Measurements from ENCODE around the gene IL22RA1.
A peak's percentile ranks its signal among the peaks of the same experiment; 100 is the strongest.

IL22RA1 gene, protein sequence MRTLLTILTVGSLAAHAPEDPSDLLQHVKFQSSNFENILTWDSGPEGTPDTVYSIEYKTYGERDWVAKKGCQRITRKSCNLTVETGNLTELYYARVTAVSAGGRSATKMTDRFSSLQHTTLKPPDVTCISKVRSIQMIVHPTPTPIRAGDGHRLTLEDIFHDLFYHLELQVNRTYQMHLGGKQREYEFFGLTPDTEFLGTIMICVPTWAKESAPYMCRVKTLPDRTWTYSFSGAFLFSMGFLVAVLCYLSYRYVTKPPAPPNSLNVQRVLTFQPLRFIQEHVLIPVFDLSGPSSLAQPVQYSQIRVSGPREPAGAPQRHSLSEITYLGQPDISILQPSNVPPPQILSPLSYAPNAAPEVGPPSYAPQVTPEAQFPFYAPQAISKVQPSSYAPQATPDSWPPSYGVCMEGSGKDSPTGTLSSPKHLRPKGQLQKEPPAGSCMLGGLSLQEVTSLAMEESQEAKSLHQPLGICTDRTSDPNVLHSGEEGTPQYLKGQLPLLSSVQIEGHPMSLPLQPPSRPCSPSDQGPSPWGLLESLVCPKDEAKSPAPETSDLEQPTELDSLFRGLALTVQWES

GRCh38 chr1:24142546-24143534 lies at the start of gene IL22RA1:
IL22RA1 (minus strand) TSS chr1:24143140; CDS start chr1:24143082, 58 bp downstream.
- DNase-seq (ENCODE audit: low spot score) = peak; percentile 38

GRCh38 chr1:24191860-24192259 lies 48.9 kb upstream of the IL22RA1 start:
- DNase-seq (ENCODE audit: low spot score) = no peak

GRCh38 chr1:24190983-24191461 lies 48.1 kb upstream of the IL22RA1 start:
- no peak for DNase-seq (ENCODE audit: low spot score)

GRCh38 chr1:24189528-24189927 lies 46.6 kb upstream of the IL22RA1 start:
- no peak for DNase-seq (ENCODE audit: low spot score)

GRCh38 chr1:24186993-24187790 lies 44.3 kb upstream of the IL22RA1 start, which contains the start of gene IFNLR1:
IFNLR1 (minus strand) TSS chr1:24187289; CDS start chr1:24187248, 41 bp downstream.
- peak; percentile 69 for DNase-seq (ENCODE audit: low spot score)

DNA sequence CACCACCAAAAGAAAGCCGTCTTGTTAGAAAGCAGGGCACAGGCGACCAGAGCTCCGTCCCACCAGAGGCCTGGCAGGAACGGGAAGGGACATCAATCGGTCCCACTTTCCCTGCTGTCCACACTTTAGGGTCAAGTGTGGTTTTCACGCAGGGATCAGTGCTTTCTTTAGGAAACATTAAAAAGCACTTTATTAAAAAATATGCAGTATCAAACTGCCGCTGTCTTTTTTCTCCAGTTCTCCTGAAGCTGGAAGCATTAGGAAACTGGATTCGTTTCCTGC lies 43.7 kb upstream of the IL22RA1 start:
- DNase-seq (ENCODE audit: low spot score) = no peak

DNA sequence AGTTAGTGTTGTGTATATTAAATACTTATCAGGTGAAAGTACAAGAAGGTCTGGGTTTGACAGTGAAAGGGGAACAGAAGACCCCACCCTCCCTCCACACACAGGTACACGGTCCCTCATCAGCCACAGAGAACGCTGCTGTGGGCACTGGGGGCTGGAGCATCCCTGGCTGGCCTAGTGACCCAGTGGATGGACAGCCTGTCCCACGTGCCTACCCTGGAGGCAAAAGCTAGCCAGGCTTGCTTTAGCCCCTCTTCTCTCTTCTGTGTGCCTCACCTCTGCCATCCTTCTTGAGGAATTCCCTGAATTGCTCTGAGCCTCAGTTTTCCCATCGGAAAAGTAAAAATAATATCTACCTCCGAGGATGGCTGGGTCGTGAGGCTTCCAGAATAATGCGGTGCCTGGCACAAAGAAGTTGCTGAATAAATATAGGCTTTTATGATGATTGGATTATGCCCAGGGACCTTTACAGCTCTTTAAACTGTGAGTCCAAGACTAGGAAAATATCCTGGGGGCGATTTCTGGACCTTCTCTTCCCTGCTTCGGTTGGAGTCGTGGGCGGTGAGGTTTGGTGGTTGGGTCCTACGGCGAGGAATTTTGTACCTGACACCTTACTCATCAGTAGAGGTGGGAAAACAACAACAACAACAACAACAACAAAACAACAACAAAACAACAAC lies 43.2 kb upstream of the IL22RA1 start:
- no peak for DNase-seq (ENCODE audit: low spot score)

DNA sequence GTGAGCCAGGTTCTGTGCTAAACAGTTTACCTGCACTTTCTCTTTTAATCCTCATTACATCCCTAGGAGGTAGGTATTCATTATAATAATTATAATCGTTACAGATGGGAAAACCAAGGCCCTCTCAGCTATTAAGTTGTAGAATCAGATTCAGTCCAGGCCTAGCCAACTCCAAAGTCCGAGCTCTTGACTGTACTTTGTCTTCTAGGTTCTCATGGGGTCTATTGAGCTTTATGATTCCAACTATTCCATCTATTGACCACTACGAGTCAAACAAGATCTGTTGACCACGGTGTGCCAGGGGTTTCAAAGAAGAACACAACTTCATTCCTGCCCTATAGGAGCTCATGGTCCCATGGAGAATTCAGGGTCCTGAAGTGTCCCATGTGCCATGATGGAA lies 42.1 kb upstream of the IL22RA1 start:
- no peak for DNase-seq (ENCODE audit: low spot score)

GRCh38 chr1:24182061-24182460 lies 39.1 kb upstream of the IL22RA1 start:
- DNase-seq (ENCODE audit: low spot score) = no peak

- DNase-seq (ENCODE audit: low spot score) = no peak
Measured at GRCh38 chr1:24181619-24182018, 38.7 kb upstream of the IL22RA1 start.

DNA sequence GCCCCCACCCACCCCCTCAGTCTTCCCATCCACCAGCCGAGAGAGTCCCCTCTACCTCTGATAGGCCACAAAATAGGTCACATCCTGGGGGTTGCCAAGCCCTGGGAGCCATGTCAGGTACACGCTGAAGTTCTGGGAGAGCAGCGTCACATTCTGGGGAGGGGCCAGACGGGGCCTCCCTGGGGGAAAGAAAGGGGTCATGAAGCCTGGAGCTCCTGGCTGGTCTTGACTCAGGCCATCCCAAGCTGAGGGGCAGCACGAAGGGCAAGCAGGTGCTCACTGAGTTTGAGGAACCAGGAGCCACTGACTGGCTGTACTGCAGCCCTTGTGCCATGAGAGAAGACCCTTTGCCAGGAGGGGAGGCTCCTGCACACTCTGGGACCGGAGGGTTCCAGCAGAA lies 37.7 kb upstream of the IL22RA1 start:
- no peak for DNase-seq (ENCODE audit: low spot score)

DNA sequence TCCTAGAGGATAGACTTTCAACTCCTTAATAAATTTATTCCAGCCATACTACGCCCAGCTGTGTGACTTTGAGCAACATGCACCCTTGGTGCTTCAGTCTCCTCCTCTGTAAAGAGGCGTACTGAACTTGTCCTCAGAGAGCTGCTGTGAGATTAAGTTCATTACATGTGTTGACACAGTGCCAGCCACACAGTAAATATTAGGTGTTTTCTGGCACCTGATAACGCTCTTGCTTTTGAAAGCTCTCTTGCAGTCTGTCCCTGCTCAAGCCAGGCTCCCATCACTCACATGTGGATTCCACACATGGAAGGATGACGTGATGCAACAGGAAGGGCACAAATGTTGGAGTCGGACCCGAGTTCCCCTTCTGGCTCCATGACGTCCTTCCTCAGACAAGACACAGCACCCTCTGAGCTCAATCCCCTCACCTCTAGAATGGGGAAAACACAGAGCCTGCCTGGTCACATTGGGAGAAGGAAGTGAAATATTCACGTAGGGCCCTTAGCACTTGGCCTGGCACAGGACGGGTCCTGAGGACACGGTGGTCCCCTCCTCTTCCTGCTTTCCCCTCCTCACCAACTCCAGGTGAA lies 36.4 kb upstream of the IL22RA1 start:
- DNase-seq (ENCODE audit: low spot score) = no peak

DNA sequence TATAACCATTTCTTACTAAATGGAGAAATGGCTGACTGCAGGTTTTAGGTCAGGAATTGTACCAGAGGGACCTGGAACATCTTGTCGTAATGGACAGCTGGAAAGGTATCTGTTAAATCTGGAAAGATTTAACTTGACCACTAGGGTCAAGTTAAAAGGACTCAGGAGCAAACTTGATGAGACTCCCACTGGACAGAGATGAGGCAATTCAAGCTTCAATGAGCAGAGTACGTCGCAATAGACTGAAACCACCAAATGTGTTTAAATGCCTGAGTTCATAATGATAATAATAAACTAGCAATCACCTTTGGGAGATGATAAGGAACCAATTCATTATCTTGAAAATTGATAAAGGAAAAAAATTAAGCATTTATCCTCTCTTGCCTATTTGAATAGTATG lies 35.5 kb upstream of the IL22RA1 start:
- DNase-seq (ENCODE audit: low spot score) = no peak

DNA sequence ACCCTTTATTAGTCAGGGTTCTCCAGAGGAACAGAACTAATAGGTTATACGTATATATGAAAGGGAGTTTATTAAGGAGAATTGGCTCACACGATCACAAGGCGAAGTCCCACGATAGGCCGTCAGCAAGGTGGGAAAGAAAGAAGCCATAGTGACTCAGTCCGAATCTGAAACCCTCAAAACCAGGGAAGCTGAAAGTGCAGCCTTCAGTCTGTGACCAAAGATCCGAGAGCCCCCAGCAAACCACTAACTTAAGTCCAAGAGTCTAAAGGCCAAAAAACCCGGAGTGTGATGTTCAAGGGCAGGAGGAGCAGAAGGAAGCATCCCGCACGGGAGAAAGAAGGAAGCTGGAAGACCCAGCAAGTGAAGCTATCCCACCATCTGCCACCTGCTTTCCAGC lies 34.2 kb upstream of the IL22RA1 start:
- no peak for DNase-seq (ENCODE audit: low spot score)

DNA sequence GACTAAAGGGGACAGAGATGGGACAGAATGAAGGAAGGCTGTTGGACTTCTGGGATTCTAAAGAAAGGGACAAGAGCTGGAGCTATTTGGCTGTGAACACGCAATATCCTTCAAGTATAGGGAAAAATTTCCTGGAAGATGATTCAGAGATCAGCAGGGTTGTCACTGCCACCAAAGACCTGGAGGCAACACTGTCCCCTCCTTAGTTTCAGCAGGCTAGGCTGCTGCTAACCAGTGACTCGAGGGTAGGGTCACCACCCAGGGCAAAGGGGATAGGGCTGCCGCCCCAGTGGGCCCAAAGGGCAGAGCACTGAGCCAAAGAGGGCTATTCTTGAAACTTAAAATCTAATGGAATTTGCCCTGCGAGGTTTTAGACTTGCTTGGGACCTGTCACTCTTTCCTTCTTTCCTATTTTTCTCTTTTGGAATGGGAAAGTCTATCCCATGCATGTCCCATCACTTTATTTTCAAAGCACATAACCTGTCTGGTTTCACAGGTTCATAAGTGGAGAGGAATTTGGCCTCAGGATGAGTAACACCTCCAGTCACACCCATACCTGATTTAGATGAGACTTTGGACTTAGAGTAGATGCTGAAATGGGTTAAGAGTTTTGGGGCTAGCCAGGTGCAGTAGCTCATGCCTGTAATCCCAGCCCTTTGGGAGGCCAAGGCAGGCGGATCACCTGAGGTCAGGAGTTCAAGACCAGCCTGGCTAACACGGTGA lies 32.3 kb upstream of the IL22RA1 start:
- no peak for DNase-seq (ENCODE audit: low spot score)

DNA sequence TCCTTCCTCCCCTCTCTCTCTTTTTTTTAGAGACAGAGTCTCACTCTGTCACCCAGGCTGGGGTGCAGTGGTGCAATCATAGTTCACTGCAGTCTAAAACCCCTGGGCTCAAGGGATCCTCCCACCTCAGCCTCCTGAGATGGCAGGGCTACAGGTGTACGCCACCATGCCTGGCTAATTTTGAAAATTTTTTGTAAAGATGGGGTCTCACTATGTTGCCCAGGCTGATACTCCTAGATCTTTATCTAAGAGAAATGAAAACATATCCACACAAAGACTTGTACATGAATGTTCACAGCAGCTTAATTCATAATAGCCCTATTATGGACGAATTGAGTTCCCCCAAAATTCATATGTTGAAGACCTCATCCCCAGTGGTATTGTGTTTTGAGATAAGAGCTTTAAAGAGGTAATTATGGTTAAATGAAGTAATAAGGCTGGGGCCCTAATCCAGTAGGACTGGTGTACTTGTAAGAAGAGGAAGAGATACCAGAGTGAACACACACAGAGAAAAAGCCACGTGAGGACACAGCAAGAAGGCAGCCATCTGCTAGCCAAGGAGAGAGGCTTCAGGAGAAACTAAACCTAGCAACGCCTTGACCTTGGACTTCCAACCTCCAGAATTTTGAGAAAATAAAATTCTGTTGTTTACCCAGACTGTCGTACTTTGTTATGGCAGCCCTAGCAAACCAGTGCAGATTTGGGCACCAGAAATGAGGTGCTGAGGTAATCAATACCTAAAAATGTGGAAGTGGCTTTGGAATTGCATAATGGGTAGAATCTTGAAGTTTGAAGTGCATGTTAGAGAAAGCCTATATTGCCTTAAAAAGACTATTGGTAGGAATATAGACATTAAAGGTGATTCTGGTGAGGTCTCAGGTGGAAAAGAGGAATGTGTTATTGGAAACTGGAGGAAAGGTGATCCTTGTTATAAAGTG lies 31.0 kb upstream of the IL22RA1 start:
- no peak for DNase-seq (ENCODE audit: low spot score)

DNA sequence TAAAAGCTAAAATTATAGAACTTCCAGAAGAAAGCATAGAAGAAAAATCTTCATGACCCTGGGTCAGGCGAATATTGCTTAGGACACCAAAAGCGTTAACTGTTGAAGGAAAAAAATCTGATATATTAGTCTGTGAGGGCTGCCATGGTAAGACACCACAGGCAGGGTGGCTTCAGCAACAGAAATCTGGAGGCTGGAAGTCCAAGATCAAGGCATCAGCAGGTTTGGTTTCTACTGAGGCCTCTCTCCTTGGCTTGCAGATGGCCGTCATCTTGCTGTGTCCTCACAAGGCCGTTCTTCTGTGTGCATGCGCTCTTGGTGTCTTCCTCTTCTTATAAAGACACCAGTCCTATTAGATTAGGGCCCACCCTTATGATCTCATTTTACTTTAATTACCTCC lies 29.7 kb upstream of the IL22RA1 start:
- no peak for DNase-seq (ENCODE audit: low spot score)

- DNase-seq (ENCODE audit: low spot score) = no peak
Measured at GRCh38 chr1:24169286-24169685, 26.3 kb upstream of the IL22RA1 start.

- DNase-seq (ENCODE audit: low spot score) = no peak
Measured at GRCh38 chr1:24168245-24168644, 25.3 kb upstream of the IL22RA1 start.
